Dedifferentiated amniotic fluid mesenchymal stem cell (primary cell): ENCODE measurements around the gene ZFHX3.

Source experiments
- DNase-seq: peaks from one replicate; pipeline ENCODE4 v3.0.0-alpha.2; 2016; ENCODE audit errors: extremely low spot score

The ZFHX3 gene

GRCh38 chr16:72977127-72977526 is 70.8 kb downstream of the ZFHX3 start:
- DNase-seq: no peak

GRCh38 chr16:72976438-72977064 is 71.4 kb downstream of the ZFHX3 start:
- DNase-seq: no peak

- no peak for DNase-seq
Observed at GRCh38 chr16:72975809-72976437, 72.0 kb downstream of the ZFHX3 start.

DNA sequence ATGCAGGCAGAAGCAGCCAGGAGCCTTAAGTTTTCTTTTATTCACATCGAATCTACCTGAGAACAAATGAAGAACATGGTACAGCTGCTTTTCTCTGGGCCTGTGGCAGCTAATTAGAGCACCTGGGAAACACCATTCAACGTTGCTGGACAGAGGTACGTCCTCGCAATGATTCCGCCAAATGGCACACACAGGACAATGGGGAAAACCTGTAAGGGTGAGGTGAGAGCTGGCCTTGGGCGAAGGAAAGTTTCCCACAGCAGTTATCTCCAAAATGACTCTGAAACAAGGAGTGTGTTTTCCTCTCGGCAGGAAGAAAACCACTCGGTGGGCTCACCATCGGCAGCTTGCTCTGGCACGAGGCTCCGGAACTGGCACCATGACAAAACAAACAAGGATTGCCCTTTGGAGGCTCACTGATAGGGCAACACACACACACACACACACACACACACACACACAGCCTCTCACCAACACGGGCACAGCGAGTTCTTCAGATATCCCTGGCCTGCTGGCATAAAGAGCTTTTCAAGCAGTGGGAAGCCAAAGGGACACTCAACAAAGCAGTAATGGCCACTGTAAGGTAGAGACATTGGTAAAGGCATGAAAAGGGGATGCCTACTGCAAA is 73.7 kb downstream of the ZFHX3 start:
- no peak for DNase-seq

GRCh38 chr16:72972878-72973571 is 74.9 kb downstream of the ZFHX3 start:
- no peak for DNase-seq

DNA sequence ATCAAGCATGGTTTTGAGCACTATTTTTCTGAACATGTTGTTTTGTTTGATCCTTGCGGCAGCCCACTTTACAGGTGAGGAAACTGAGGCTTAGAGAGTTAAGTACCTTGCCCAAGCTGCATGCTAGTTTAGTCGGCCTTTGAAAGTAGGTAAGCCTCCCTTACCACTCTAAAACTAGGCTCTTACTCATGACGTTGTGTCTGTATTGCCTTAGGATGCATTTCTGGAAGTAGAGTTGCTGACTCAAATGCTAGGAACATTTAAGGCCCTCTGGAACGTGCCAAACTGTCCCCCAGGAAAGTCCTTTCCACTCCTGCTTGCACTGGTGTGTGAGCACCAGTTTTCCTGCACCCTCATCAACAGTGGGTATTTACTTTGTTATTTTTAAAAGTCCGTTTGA is 76.6 kb downstream of the ZFHX3 start:
- no peak for DNase-seq

- no peak for DNase-seq
Observed at GRCh38 chr16:72970656-72971055, 77.3 kb downstream of the ZFHX3 start.

GRCh38 chr16:72969812-72970211 is 78.1 kb downstream of the ZFHX3 start:
- no peak for DNase-seq

- no peak for DNase-seq
Observed at GRCh38 chr16:72969146-72969545, 78.8 kb downstream of the ZFHX3 start.

- DNase-seq: no peak
Observed at GRCh38 chr16:72967941-72968340, 80.0 kb downstream of the ZFHX3 start.

DNA sequence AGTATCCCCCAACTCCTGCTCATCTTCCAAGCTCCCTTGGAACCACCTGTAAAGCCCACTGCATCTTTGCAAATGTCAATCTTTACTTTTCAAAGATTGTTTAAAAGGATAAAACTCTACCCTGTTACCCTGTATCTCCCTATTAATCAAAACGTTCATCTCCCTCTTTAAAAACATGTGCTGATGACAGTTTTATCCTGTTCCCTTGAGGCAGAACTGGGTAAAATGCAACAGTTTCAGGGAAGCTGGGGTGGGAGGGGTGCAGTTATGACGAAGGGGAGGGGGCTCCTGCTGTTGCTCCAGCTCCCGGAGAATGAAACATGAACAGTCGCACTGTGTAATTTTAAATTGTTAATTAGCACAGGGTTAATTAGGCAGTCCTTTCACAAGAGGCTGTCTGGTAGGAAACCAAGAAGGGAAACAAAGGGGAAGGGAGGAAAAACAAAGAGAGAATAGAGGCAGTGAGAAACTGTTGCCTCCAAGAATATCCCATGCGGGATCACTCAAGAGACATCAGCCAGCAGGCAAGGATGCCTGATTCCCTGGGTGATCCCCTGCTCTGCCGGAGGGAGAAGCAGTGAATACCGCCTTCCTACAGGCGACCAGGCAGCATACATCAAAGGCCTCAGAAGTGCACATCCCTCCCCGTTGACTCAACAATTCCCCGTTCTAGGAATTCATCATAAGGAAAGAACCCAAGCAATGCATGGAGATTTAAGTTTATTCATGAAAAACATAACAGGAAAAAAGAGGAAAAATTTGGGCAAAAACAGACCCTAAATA is 84.2 kb downstream of the ZFHX3 start:
- DNase-seq: no peak

DNA sequence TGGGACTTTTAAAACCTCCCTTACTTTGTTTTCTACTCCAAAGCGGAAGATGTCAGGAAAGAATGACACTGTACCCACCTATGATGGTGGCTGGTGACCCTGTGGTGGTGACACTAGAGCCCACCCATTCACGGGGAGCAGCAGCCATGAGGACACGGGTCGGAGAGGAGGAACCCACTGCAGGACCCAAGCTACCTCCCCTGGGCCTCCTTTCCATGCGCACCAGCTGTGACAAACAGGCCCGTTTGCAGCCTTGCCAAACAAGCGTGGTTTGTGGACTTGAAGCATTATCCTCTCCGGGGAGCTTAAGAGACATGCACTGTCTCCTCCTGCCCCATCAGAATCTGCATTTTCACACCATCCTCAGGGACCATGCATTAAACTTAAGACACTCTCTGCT is 85.6 kb downstream of the ZFHX3 start:
- DNase-seq: no peak

DNA sequence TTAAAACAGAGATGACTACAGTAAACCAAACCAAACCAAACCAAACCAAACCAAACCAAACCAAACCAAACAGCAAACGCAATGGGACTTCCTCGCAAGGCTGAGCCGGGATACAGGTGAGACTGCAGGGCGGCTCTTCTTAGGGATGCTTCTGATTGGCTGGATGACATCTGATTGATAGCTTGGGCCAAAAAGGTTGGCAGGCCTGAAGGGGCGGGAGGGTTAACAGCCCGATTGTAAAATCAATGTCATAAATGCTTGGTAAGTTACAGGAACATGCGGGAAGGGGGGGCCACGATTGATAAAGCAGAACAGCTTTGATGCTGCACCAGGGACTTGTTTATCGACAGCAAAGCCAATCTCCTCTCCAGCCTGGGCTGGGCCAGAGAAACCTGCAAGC is 86.1 kb downstream of the ZFHX3 start:
- DNase-seq: no peak

DNA sequence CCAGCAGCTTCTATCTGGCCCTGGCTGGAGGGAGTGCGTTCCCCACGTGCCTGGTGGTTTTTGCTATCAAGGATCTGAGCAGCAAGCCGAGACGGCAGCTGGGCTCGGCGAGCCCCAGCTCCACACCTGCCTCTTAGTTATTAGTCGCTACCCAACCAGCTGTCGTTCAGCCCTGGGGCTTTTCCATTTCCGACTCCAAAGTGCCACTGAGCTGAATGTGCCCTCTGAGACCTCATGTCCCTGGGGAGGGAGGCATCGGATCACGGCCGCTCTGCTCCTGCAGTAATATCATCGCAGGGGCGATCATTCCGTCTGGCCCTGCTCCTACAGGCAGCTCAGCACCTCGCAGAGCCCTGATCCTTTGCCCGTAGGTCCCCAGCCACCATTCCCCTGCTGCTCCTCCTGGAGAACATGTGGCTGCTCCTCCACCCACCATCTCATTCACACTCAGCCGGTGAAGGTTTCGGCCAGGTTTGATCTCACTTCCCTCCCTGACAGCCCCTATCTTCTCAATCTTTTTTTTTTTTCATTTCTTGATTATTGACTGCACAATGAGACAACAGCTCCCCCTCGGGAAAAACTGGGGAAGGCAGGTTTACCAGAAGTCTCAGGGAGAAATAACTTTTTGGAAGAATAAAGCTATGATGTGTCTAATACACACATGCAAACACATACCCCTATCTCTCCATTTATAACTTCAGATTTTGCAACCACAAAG is 86.7 kb downstream of the ZFHX3 start:
- no peak for DNase-seq

DNA sequence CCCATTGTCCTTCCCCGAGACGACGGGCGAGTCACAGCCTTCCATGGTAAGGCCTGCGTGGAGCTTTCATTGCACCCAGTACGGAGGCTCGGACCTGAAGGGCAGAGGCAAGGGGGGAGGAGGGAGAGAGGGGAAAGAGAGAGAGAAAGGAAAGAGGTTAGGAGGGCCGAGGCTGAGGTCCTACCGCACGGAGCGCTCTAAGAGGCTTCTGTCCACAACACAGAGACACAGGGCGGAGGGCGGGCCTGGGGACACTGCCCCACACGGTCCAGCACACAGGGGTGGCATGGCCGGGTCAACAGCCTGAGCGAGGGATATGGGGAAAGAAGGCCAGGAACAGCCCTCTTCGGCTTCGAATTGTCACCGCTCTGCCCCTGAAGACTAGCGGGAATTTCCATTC is 87.8 kb downstream of the ZFHX3 start:
- no peak for DNase-seq

- no peak for DNase-seq
Observed at GRCh38 chr16:72959301-72959996, 88.5 kb downstream of the ZFHX3 start.

- DNase-seq: no peak
Observed at GRCh38 chr16:72958522-72959076, 89.3 kb downstream of the ZFHX3 start.

DNA sequence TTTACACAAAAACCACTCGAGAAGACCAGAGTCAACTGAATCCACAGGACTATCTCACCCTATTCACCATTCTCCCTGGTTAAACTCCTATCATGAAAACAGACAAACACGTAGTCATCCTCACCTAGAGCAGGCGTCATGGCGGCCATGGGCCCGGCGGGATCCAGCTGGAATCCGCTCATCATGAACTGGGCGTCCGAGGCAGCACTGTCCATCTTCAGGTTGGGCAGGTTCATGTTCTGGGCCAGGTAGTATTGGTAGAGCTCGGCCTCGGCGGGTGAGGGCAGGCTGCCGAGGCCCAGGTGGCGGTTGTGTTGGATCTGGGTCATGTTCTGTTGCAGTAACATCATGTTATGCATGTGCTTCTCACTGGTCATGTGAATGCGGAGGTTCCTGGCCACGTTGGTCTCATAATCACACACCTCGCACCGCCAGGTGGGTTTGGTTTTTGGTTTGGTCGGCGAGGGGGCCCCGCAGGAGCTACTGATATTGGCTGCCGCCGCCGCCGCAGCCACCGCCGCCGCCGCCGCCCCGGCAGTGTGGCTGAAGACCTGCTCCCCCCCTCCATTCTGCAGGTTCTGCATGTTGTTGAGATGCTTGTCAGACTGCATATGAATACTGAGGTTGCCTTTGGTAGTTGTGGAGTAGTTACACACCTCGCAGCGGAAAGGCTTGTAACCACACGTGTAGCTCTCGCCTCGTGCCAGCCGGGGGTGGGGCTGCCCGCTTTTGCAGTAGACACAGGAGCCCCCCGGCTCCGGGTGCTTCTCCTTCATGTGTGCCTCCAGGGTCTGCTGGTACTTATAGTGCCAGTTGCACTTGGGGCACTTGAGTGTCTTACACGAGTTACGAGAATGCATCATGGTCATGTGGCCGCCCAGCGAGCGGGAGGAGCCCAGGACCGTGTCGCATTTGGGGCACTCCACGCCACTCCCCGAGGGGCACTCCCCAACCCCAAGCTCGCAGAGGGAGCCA is 90.3 kb downstream of the ZFHX3 start:
- no peak for DNase-seq
